ENCODE results near the gene FNDC1. TPM values are rescaled to one million over a fixed set of nuclear protein-coding genes. Genes with fewer than 3 reads are reported as not detected.

The FNDC1 gene
- total and polyA plus RNA-seq, 2 donors (not counting 1 experiment from before 2014, with no cell fraction given): not detected

- Histone ChIP-seq H3K27ac (ENCODE audit: low read length in 2 of 2) (no peak overlapping the region), H3K36me3 (replicated peaks in 1 of 2; ENCODE audit: control extremely low read depth in 1 of 2, control insufficient read depth in 1 of 2, extremely low read depth in 1 of 2, insufficient read depth in 2 of 2, low read length in 1 of 2) (no peaks in the 10 kb centered on the region), H3K4me3 (ENCODE audit: control extremely low read depth in 1 of 5, extremely low read depth in 1 of 5, insufficient read depth in 1 of 5, low read depth in 2 of 5, low read length in 4 of 5) (no peak overlapping the region), H3K4me1 (ENCODE audit: control insufficient read depth in 2 of 2, insufficient read depth in 2 of 2, low read length in 2 of 2) (peaks cover 6 to 20% of the 10 kb centered on the region in 2 donors), H2AFZ (ENCODE audit: insufficient read depth, low read depth, low read length, poor library complexity, severe bottlenecking) (peak overlapping the region; percentile 32), H3K79me2 (ENCODE audit: control insufficient read depth, insufficient read depth, low read length) (no peaks in the 10 kb centered on the region), H4K20me1 (ENCODE audit: control insufficient read depth, insufficient read depth, low read length, poor library complexity, severe bottlenecking) (no peaks in the 10 kb centered on the region), H3K9me3 (ENCODE audit: control extremely low read depth in 1 of 3, control insufficient read depth in 2 of 3, insufficient read depth in 1 of 3, low read length in 2 of 3) (no peaks in the 10 kb centered on the region), H3K4me2 (replicated peaks; ENCODE audit: low read depth, low read length, poor library complexity, severe bottlenecking) (peak overlapping the region; percentile 31), H3K9ac (ENCODE audit: low read length) (no peak overlapping the region), H3K27me3 (replicated peaks in 1 of 4; ENCODE audit: control extremely low read depth in 1 of 4, control insufficient read depth in 3 of 4, insufficient read depth in 4 of 4, low read length in 3 of 4) (peaks cover 0 to 16% (median 0%) of the 10 kb centered on the region in 4 experiments)
- no peak for TF ChIP-seq CTCF (IDR thresholded peaks at IDR 0.05)
- TF ChIP-seq EZH2 (IDR thresholded peaks at IDR 0.05; ENCODE audit: borderline replicate concordance, insufficient read depth, low read depth, low read length, poor library complexity, severe bottlenecking): no peak
- Mint-ChIP-seq H3K9me3 (ENCODE audit: insufficient read depth) (no peaks in the 10 kb centered on the region), H3K4me3 (peak overlapping the region; percentile 61), H3K27ac (no peak overlapping the region), H3K4me1 (peaks cover 27% of the 10 kb centered on the region), H3K27me3 (peaks cover 23% of the 10 kb centered on the region)
- 37% methylated on average over 15 of the region's 17 CpGs for WGBS (ENCODE audit: insufficient coverage)
- no peak for ATAC-seq (ENCODE audit: low read depth)
- ChIA-PET CTCF (interaction anchor here (0.6 to 2.4 kb wide), 6 partner anchors 36 to 957 kb away, joined by 3 to 11 read pairs (median 3); no protein-coding TSS in a partner anchor), POLR2A (no interaction called here)
- intact Hi-C loops (cut with micrococcal nuclease): no loop called here
- DNase-seq: peak; percentile 53
These were observed 48.5 kb downstream of the FNDC1 start for GRCh38 chr6:159217595-159218275.

GRCh38 chr6:159220093-159220492 is 50.9 kb downstream of the FNDC1 start:
- H3K27ac ChIP-seq (ENCODE audit: low read length in 2 of 2): no peak overlapping the region
- peaks cover 0 to 21% (median 2%) of the 10 kb centered on the region in 4 experiments for H3K27me3 ChIP-seq (replicated peaks in 1 of 4; ENCODE audit: control extremely low read depth in 1 of 4, control insufficient read depth in 3 of 4, insufficient read depth in 4 of 4, low read length in 3 of 4)
- H2AFZ ChIP-seq (ENCODE audit: insufficient read depth, low read depth, low read length, poor library complexity, severe bottlenecking): no peak overlapping the region
- ATAC-seq (ENCODE audit: low read depth) (no peak), DNase-seq (no peak)
- H3K4me2 ChIP-seq (replicated peaks; ENCODE audit: low read depth, low read length, poor library complexity, severe bottlenecking): no peak overlapping the region
- CTCF ChIA-PET: no interaction called here
- Mint-ChIP-seq H3K27ac (no peak overlapping the region), H3K9me3 (ENCODE audit: insufficient read depth) (no peaks in the 10 kb centered on the region), H3K4me3 (no peak overlapping the region), H3K27me3 (peaks cover 28% of the 10 kb centered on the region), H3K4me1 (peaks cover 24% of the 10 kb centered on the region)
- H3K4me1 ChIP-seq (ENCODE audit: control insufficient read depth in 2 of 2, insufficient read depth in 2 of 2, low read length in 2 of 2): peaks cover 6 to 15% of the 10 kb centered on the region in 2 donors
- no peak for TF ChIP-seq CTCF (IDR thresholded peaks at IDR 0.05)
- no peak for TF ChIP-seq EZH2 (IDR thresholded peaks at IDR 0.05; ENCODE audit: borderline replicate concordance, insufficient read depth, low read depth, low read length, poor library complexity, severe bottlenecking)
- H3K9me3 ChIP-seq (ENCODE audit: control extremely low read depth in 1 of 3, control insufficient read depth in 2 of 3, insufficient read depth in 1 of 3, low read length in 2 of 3): no peaks in the 10 kb centered on the region
- intact Hi-C loops (cut with micrococcal nuclease): no loop called here
- H4K20me1 ChIP-seq (ENCODE audit: control insufficient read depth, insufficient read depth, low read length, poor library complexity, severe bottlenecking): no peaks in the 10 kb centered on the region
- POLR2A ChIA-PET: interaction anchor here (0.6 kb wide), 1 partner anchor 363 kb away, joined by 6 read pairs; no protein-coding TSS in a partner anchor
- H3K36me3 ChIP-seq (replicated peaks in 1 of 2; ENCODE audit: control extremely low read depth in 1 of 2, control insufficient read depth in 1 of 2, extremely low read depth in 1 of 2, insufficient read depth in 2 of 2, low read length in 1 of 2): no peaks in the 10 kb centered on the region
- H3K9ac ChIP-seq (ENCODE audit: low read length): no peak overlapping the region
- H3K79me2 ChIP-seq (ENCODE audit: control insufficient read depth, insufficient read depth, low read length): no peaks in the 10 kb centered on the region
- no peak overlapping the region for H3K4me3 ChIP-seq (ENCODE audit: control extremely low read depth in 1 of 5, extremely low read depth in 1 of 5, insufficient read depth in 1 of 5, low read depth in 2 of 5, low read length in 4 of 5)
- WGBS (ENCODE audit: insufficient coverage): 0% methylated on average over 1 of the region's 5 CpGs

Data from B cell (primary cell).